ENCODE results near the gene PRKCE.

Gene PRKCE

GRCh38 chr2:45681675-45682074, 30.2 kb downstream of the PRKCE start:
- peak; percentile 88 for DNase-seq (ENCODE audit: low spot score)
- no peak overlapping the region for H3K27ac ChIP-seq
- CTCF ChIA-PET: no interaction called here
- no peak for TF ChIP-seq CTCF (conservative IDR thresholded peaks at IDR 0.05; ENCODE audit: low read depth)
- POLR2A ChIA-PET (ENCODE audit: low non-redundant PET): no interaction called here

GRCh38 chr2:45683292-45683691, 31.8 kb downstream of the PRKCE start:
- ChIA-PET CTCF (interaction anchor here (1.0 kb wide), 1 partner anchor 95 kb away, joined by 6 read pairs; no protein-coding TSS in a partner anchor), POLR2A (ENCODE audit: low non-redundant PET) (no interaction called here)
- no peak overlapping the region for H3K27ac ChIP-seq
- DNase-seq (ENCODE audit: low spot score): no peak
- TF ChIP-seq CTCF (conservative IDR thresholded peaks at IDR 0.05; ENCODE audit: low read depth): no peak

GRCh38 chr2:45684756-45685155, 33.3 kb downstream of the PRKCE start:
- no peak for TF ChIP-seq CTCF (conservative IDR thresholded peaks at IDR 0.05; ENCODE audit: low read depth)
- ChIA-PET CTCF (interaction anchor here (1.0 kb wide), 1 partner anchor 33 kb away, joined by 3 read pairs; no protein-coding TSS in a partner anchor), POLR2A (ENCODE audit: low non-redundant PET) (no interaction called here)
- DNase-seq (ENCODE audit: low spot score): no peak
- no peak overlapping the region for H3K27ac ChIP-seq

- ChIA-PET POLR2A (ENCODE audit: low non-redundant PET) (no interaction called here), CTCF (interaction anchor here (1.0 kb wide), 2 partner anchors 33 to 93 kb away, joined by 3 read pairs; no protein-coding TSS in a partner anchor)
- H3K27ac ChIP-seq: no peak overlapping the region
- no peak for TF ChIP-seq CTCF (conservative IDR thresholded peaks at IDR 0.05; ENCODE audit: low read depth)
- DNase-seq (ENCODE audit: low spot score): no peak
These were observed 33.8 kb downstream of the PRKCE start for GRCh38 chr2:45685260-45685659.

- no peak for DNase-seq (ENCODE audit: low spot score)
- POLR2A ChIA-PET (ENCODE audit: low non-redundant PET): no interaction called here
- TF ChIP-seq CTCF (conservative IDR thresholded peaks at IDR 0.05; ENCODE audit: low read depth): no peak
- H3K27ac ChIP-seq: no peak overlapping the region
- CTCF ChIA-PET: no interaction called here
These were observed 36.5 kb downstream of the PRKCE start for GRCh38 chr2:45687964-45688363.

- POLR2A ChIA-PET (ENCODE audit: low non-redundant PET): no interaction called here
- no peak for TF ChIP-seq CTCF (conservative IDR thresholded peaks at IDR 0.05; ENCODE audit: low read depth)
These were observed 37.2 kb downstream of the PRKCE start for GRCh38 chr2:45688479-45689298.

More at GRCh38 chr2:45688479-45689298, 37.2 kb downstream of the PRKCE start:
- no peak overlapping the region for H3K27ac ChIP-seq
- CTCF ChIA-PET: interaction anchor here (0.6 kb wide), 1 partner anchor 10 kb away, joined by 3 read pairs; no protein-coding TSS in a partner anchor
- no peak for DNase-seq (ENCODE audit: low spot score)

Data from RWPE1 (cell line).